Measurements from ENCODE around the gene LAMB4. TPM values are rescaled to one million over a fixed set of nuclear protein-coding genes. Genes with fewer than 3 reads are reported as not detected.

Gene LAMB4
- total RNA-seq, 2 donors from 2014 or later: 0.26 to 2.0 TPM

- Histone ChIP-seq H3K27ac (no peak overlapping the region), H3K9me3 (no peaks in the 10 kb centered on the region), H3K27me3 (no peaks in the 10 kb centered on the region), H3K4me1 (no peaks in the 10 kb centered on the region), H3K36me3 (replicated peaks in 1 of 2; ENCODE audit: insufficient read depth in 1 of 2, low read depth in 2 of 2) (no peaks in the 10 kb centered on the region), H3K4me3 (no peak overlapping the region)
- intact Hi-C loops (cut with DNase I): no loop called here
- no peak for DNase-seq
- TF ChIP-seq POLR2A (IDR thresholded peaks at IDR 0.05) (no peak), CTCF (IDR thresholded peaks at IDR 0.05) (no peak)
- no peak for ATAC-seq
Measured at GRCh38 chr7:108138911-108139310, 8.8 kb upstream of the LAMB4 start.

- no peaks in the 10 kb centered on the region for H3K27me3 ChIP-seq
- H3K4me1 ChIP-seq: no peaks in the 10 kb centered on the region
- 78 to 83% methylated on average over 4 of the region's 4 CpGs for WGBS, 2 donors
- TF ChIP-seq CTCF (IDR thresholded peaks at IDR 0.05) (no peak), POLR2A (IDR thresholded peaks at IDR 0.05) (no peak)
- DNase-seq: no peak
- H3K36me3 ChIP-seq (replicated peaks in 1 of 2; ENCODE audit: insufficient read depth in 1 of 2, low read depth in 2 of 2): no peaks in the 10 kb centered on the region
- ATAC-seq: no peak
- no peaks in the 10 kb centered on the region for H3K9me3 ChIP-seq
- intact Hi-C loops (cut with DNase I): no loop called here
- no peak overlapping the region for H3K4me3 ChIP-seq
- H3K27ac ChIP-seq: no peak overlapping the region
Measured at GRCh38 chr7:108137993-108138392, 7.8 kb upstream of the LAMB4 start.

GRCh38 chr7:108137040-108137439 is 6.9 kb upstream of the LAMB4 start:
- TF ChIP-seq POLR2A (IDR thresholded peaks at IDR 0.05): no peak
- WGBS, 2 donors: 96 to 98% methylated on average over 3 of the region's 3 CpGs
- no peak overlapping the region for H3K4me3 ChIP-seq
- H3K27me3 ChIP-seq: no peaks in the 10 kb centered on the region
- intact Hi-C loops (cut with DNase I): no loop called here
- H3K36me3 ChIP-seq (replicated peaks in 1 of 2; ENCODE audit: insufficient read depth in 1 of 2, low read depth in 2 of 2): no peaks in the 10 kb centered on the region
- no peaks in the 10 kb centered on the region for H3K9me3 ChIP-seq
- ATAC-seq: no peak
- no peaks in the 10 kb centered on the region for H3K4me1 ChIP-seq
- no peak overlapping the region for H3K27ac ChIP-seq
- no peak for DNase-seq

- TF ChIP-seq POLR2A (IDR thresholded peaks at IDR 0.05) (no peak), CTCF (IDR thresholded peaks at IDR 0.05) (no peak)
- 79 to 89% methylated on average over 4 of the region's 4 CpGs for WGBS, 2 donors
Measured at GRCh38 chr7:108136191-108136688, 6.1 kb upstream of the LAMB4 start.

GRCh38 chr7:108135446-108136190 is 5.5 kb upstream of the LAMB4 start:
- intact Hi-C loops (cut with DNase I): no loop called here
- ATAC-seq: no peak
- no peaks in the 10 kb centered on the region for H3K27me3 ChIP-seq
- WGBS, 2 donors: 63 to 85% methylated on average over 7 of the region's 7 CpGs
- no peak overlapping the region for H3K27ac ChIP-seq
- H3K36me3 ChIP-seq (replicated peaks in 1 of 2; ENCODE audit: insufficient read depth in 1 of 2, low read depth in 2 of 2): no peaks in the 10 kb centered on the region
- H3K9me3 ChIP-seq: no peaks in the 10 kb centered on the region
- no peak for DNase-seq
- TF ChIP-seq POLR2A (IDR thresholded peaks at IDR 0.05): no peak
- TF ChIP-seq CTCF (IDR thresholded peaks at IDR 0.05): no peak
- no peak overlapping the region for H3K4me3 ChIP-seq
- no peaks in the 10 kb centered on the region for H3K4me1 ChIP-seq

More at GRCh38 chr7:108136191-108136688, 6.1 kb upstream of the LAMB4 start:
- no peaks in the 10 kb centered on the region for H3K36me3 ChIP-seq (replicated peaks in 1 of 2; ENCODE audit: insufficient read depth in 1 of 2, low read depth in 2 of 2)
- no peaks in the 10 kb centered on the region for H3K27me3 ChIP-seq
- no peak overlapping the region for H3K27ac ChIP-seq
- no peaks in the 10 kb centered on the region for H3K4me1 ChIP-seq
- H3K4me3 ChIP-seq: no peak overlapping the region
- DNase-seq (no peak), ATAC-seq (no peak)
- intact Hi-C loops (cut with DNase I): no loop called here
- H3K9me3 ChIP-seq: no peaks in the 10 kb centered on the region

Data from body of pancreas (tissue), 4 donors.